Thyroid gland (tissue), 4 donors: ENCODE data around the gene SEMA5B.

Source experiments
- CTCF ChIP-seq, 6 experiments: fragments of 200-600 bp in 3 of 6; fragments of 450-650 bp in 3 of 6; sonication (generic) in 3 of 6; IDR thresholded peaks; one replicate each; pipeline ENCODE4 v1.5.1; 2016 to 2019; ENCODE audit warnings: antibody characterized with exemption in 6 of 6, mild to moderate bottlenecking in 2 of 6, inconsistent platforms in 1 of 6, moderate library complexity in 1 of 6
- POLR2A ChIP-seq, 2 donors: fragments of 450-650 bp; IDR thresholded peaks; one replicate each; pipeline ENCODE4 v1.6.1; 2017; ENCODE audit warnings: antibody characterized with exemption in 2 of 2, mild to moderate bottlenecking in 2 of 2, moderate library complexity in 1 of 2

GRCh38 chr3:122961146-122961545, 66.4 kb downstream of the SEMA5B start:
- no peak for TF ChIP-seq CTCF (IDR thresholded peaks at IDR 0.05)
- no peak for TF ChIP-seq POLR2A (IDR thresholded peaks at IDR 0.05)
